MCF 10A (cell line): Measurements from ENCODE around the gene XYLB. TPM values are rescaled to one million over a fixed set of nuclear protein-coding genes. Genes with fewer than 3 reads are reported as not detected.
A peak's percentile ranks its signal among the peaks of the same experiment; 100 is the strongest.

Experiments
- BruUV-seq: library from RNA; stranded (reverse); fragments of 400-500 nt; replicated peaks from 2 replicates; lab custom pipeline; 2021; lab: Mats Ljungman, UMichigan
- CTCF ChIA-PET: fragments of 300-600 bp; sonication (Branson Sonifier 250); formaldehyde crosslinking; extraction: SDS; loops from one replicate; lab custom pipeline; 2021; ENCODE audit warnings: antibody characterized with exemption, inconsistent platforms; lab: Yijun Ruan, JAX
- POLR2A ChIA-PET: fragments of 300-600, 350-650 bp; sonication (Branson Sonifier 250); formaldehyde crosslinking; extraction: SDS; loops from one replicate; lab custom pipeline; 2020; ENCODE audit warnings: antibody characterized with exemption, inconsistent platforms; lab: Yijun Ruan, JAX
- DNase-seq: peaks from one replicate; pipeline ENCODE4 v3.0.0-alpha.2; 2018; ENCODE audit not compliant: unreplicated experiment
- H3K27ac Mint-ChIP-seq: one replicate; pipeline ENCODE4 v1.8.0; 2022; ENCODE audit warnings: mild to moderate bottlenecking, low read depth, mixed read lengths; ENCODE audit not compliant: unreplicated experiment
- H3K27me3 Mint-ChIP-seq: one replicate; pipeline ENCODE4 v1.8.0; 2022; ENCODE audit warnings: mixed read lengths; ENCODE audit not compliant: insufficient read depth, unreplicated experiment
- H3K36me3 Mint-ChIP-seq: one replicate; pipeline ENCODE4 v1.8.0; 2022; ENCODE audit warnings: mild to moderate bottlenecking, moderate library complexity, mixed read lengths; ENCODE audit not compliant: insufficient read depth, unreplicated experiment
- H3K4me1 Mint-ChIP-seq: one replicate; pipeline ENCODE4 v1.8.0; 2022; ENCODE audit warnings: mixed read lengths; ENCODE audit not compliant: insufficient read depth, unreplicated experiment
- H3K4me3 Mint-ChIP-seq: one replicate; pipeline ENCODE4 v1.8.0; 2022; ENCODE audit warnings: mild to moderate bottlenecking, moderate library complexity, mixed read lengths; ENCODE audit not compliant: unreplicated experiment
- H3K9me3 Mint-ChIP-seq: one replicate; pipeline ENCODE4 v1.8.0; 2022; ENCODE audit warnings: mixed read lengths; ENCODE audit not compliant: unreplicated experiment
- CTCF ChIP-seq: fragments of 200-600 bp; IDR thresholded peaks from one replicate; pipeline ENCODE4 v1.8.0; 2022; ENCODE audit warnings: antibody characterized with exemption, mild to moderate bottlenecking; ENCODE audit not compliant: unreplicated experiment
- intact Hi-C: fragments of 100-400 bp; cut with micrococcal nuclease; formaldehyde crosslinking; loops from 2 replicates; pipeline ENCODE4 v1.14.1; 2022
- total RNA-seq: library from RNA; stranded (reverse); gene quantifications from 2 replicates; pipeline ENCODE4 v1.2.3, GENCODE V29; 2022

Gene XYLB
- total RNA-seq, 1 experiment from 2014 or later, result 6.6 TPM

GRCh38 chr3:38323060-38323459 is 23.5 kb upstream of the XYLB start:
- ChIA-PET CTCF (no interaction called here), POLR2A (no interaction called here)
- H3K36me3 Mint-ChIP-seq, result no peaks in the 10 kb centered on the region
- no peak for TF ChIP-seq CTCF
- no TSS peak for BruUV-seq
- intact Hi-C loops, result no loop called here
- H3K9me3 Mint-ChIP-seq, result no peaks in the 10 kb centered on the region
- H3K27ac Mint-ChIP-seq, result no peak overlapping the region
- no peaks in the 10 kb centered on the region for H3K4me1 Mint-ChIP-seq
- no peaks in the 10 kb centered on the region for H3K27me3 Mint-ChIP-seq
- no peak for DNase-seq
- no peak overlapping the region for H3K4me3 Mint-ChIP-seq

- no peak overlapping the region for H3K27ac Mint-ChIP-seq
- POLR2A ChIA-PET, result no interaction called here
- no peaks in the 10 kb centered on the region for H3K4me1 Mint-ChIP-seq
- H3K27me3 Mint-ChIP-seq, result no peaks in the 10 kb centered on the region
- DNase-seq, result no peak
- CTCF ChIA-PET, result interaction anchor here (1.0 to 3.7 kb wide), 3 partner anchors 21 to 325 kb away, joined by 3 to 17 read pairs (median 4); partner anchors contain the start of gene XYLB
- no peaks in the 10 kb centered on the region for H3K9me3 Mint-ChIP-seq
- no peak for TF ChIP-seq CTCF
- H3K4me3 Mint-ChIP-seq, result no peak overlapping the region
- H3K36me3 Mint-ChIP-seq, result peaks cover 6% of the 10 kb centered on the region
- intact Hi-C loops, result no loop called here
- no TSS peak for BruUV-seq
These were observed 21.3 kb upstream of the XYLB start for GRCh38 chr3:38325256-38325655.

GRCh38 chr3:38327335-38328009 is 19.1 kb upstream of the XYLB start:
- no TSS peak for BruUV-seq
- peaks cover 6% of the 10 kb centered on the region for H3K36me3 Mint-ChIP-seq
- peak; percentile 39 for DNase-seq
- peak overlapping the region; percentile 59 for H3K27ac Mint-ChIP-seq
- H3K27me3 Mint-ChIP-seq, result no peaks in the 10 kb centered on the region
- H3K9me3 Mint-ChIP-seq, result no peaks in the 10 kb centered on the region
- no peaks in the 10 kb centered on the region for H3K4me1 Mint-ChIP-seq
- H3K4me3 Mint-ChIP-seq, result no peak overlapping the region
- intact Hi-C loops, result no loop called here
- no peak for TF ChIP-seq CTCF
- CTCF ChIA-PET, result interaction anchor here (0.6 to 3.7 kb wide), 2 partner anchors 19 to 25 kb away, joined by 3 to 17 read pairs; partner anchors contain the start of gene XYLB
- POLR2A ChIA-PET, result interaction anchor here (0.8 kb wide), 1 partner anchor 191 kb away, joined by 3 read pairs; the partner anchor contains the start of gene ACAA1

GRCh38 chr3:38331257-38332022 is 15.1 kb upstream of the XYLB start:
- no peaks in the 10 kb centered on the region for H3K27me3 Mint-ChIP-seq
- H3K4me1 Mint-ChIP-seq, result no peaks in the 10 kb centered on the region
- H3K27ac Mint-ChIP-seq, result no peak overlapping the region
- intact Hi-C loops, result no loop called here
- H3K4me3 Mint-ChIP-seq, result no peak overlapping the region
- no peak for TF ChIP-seq CTCF
- DNase-seq, result no peak
- BruUV-seq, result no TSS peak
- H3K9me3 Mint-ChIP-seq, result no peaks in the 10 kb centered on the region
- H3K36me3 Mint-ChIP-seq, result peaks cover 6% of the 10 kb centered on the region
- POLR2A ChIA-PET, result no interaction called here
- CTCF ChIA-PET, result interaction anchor here (0.6 to 1.5 kb wide), 4 partner anchors 13 to 177 kb away, joined by 3 to 7 read pairs (median 5); partner anchors contain the start of gene XYLB
